Measurements from ENCODE around the gene TSC2.

DNA sequence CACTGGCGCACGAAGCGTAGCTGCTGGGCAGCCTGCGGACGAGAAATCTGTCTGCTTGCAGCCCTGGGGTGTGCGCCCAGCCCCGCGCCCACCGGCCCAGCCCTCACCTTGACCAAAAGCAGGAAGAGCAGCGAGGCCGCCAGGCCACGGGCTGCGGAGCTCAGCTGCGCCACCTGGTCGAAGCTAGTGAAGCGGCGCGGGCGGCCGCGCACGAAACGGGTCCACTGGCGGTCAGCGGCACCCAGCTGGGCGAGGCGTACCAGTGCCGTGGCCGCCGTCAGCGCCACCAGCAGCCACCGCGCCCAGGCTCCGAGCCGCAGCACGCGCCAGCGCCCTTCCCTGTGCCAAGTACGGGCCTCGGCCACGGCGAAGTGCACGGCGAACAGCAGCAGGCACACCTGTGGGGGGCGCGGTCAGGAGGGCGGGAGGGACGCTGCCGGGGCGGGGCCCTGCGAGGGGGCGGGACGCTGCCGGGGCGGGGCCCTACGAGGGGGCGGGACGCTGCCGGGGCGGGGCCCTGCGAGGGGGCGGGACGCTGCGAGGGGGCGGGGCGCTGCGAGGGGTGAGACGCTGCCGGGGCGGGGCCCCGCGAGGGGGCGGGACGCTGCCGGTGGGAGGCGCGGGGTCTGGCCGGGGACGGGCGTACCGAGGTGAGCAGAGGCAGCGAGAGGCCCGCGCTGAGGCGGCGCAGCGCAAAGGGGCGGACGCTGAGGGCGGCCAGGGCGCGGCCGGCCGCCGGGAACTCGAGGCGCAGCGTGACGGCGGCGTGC is 43.2 kb downstream of the TSC2 start:
- TF ChIP-seq, protein P1, sequence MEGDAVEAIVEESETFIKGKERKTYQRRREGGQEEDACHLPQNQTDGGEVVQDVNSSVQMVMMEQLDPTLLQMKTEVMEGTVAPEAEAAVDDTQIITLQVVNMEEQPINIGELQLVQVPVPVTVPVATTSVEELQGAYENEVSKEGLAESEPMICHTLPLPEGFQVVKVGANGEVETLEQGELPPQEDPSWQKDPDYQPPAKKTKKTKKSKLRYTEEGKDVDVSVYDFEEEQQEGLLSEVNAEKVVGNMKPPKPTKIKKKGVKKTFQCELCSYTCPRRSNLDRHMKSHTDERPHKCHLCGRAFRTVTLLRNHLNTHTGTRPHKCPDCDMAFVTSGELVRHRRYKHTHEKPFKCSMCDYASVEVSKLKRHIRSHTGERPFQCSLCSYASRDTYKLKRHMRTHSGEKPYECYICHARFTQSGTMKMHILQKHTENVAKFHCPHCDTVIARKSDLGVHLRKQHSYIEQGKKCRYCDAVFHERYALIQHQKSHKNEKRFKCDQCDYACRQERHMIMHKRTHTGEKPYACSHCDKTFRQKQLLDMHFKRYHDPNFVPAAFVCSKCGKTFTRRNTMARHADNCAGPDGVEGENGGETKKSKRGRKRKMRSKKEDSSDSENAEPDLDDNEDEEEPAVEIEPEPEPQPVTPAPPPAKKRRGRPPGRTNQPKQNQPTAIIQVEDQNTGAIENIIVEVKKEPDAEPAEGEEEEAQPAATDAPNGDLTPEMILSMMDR (IDR thresholded peaks at IDR 0.05; ENCODE audit: poor library complexity, severe bottlenecking), result peak; percentile 44
- no peak for TF ChIP-seq POLR2AphosphoS5 (IDR thresholded peaks at IDR 0.05)
- TF ChIP-seq RAD21 (conservative IDR thresholded peaks at IDR 0.05), result no peak
- no peak for TF ChIP-seq MXI1 (conservative IDR thresholded peaks at IDR 0.05; ENCODE audit: poor library complexity, severe bottlenecking)
- TF ChIP-seq SMC3 (conservative IDR thresholded peaks at IDR 0.05; ENCODE audit: poor library complexity), result peak; percentile 20
- TF ChIP-seq EP300 (conservative IDR thresholded peaks at IDR 0.05; ENCODE audit: poor library complexity, severe bottlenecking), result no peak
- TF ChIP-seq, protein P2, sequence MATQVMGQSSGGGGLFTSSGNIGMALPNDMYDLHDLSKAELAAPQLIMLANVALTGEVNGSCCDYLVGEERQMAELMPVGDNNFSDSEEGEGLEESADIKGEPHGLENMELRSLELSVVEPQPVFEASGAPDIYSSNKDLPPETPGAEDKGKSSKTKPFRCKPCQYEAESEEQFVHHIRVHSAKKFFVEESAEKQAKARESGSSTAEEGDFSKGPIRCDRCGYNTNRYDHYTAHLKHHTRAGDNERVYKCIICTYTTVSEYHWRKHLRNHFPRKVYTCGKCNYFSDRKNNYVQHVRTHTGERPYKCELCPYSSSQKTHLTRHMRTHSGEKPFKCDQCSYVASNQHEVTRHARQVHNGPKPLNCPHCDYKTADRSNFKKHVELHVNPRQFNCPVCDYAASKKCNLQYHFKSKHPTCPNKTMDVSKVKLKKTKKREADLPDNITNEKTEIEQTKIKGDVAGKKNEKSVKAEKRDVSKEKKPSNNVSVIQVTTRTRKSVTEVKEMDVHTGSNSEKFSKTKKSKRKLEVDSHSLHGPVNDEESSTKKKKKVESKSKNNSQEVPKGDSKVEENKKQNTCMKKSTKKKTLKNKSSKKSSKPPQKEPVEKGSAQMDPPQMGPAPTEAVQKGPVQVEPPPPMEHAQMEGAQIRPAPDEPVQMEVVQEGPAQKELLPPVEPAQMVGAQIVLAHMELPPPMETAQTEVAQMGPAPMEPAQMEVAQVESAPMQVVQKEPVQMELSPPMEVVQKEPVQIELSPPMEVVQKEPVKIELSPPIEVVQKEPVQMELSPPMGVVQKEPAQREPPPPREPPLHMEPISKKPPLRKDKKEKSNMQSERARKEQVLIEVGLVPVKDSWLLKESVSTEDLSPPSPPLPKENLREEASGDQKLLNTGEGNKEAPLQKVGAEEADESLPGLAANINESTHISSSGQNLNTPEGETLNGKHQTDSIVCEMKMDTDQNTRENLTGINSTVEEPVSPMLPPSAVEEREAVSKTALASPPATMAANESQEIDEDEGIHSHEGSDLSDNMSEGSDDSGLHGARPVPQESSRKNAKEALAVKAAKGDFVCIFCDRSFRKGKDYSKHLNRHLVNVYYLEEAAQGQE (IDR thresholded peaks at IDR 0.05; ENCODE audit: borderline replicate concordance), result no peak
